Measurements from ENCODE around the gene GNG4.

DNA sequence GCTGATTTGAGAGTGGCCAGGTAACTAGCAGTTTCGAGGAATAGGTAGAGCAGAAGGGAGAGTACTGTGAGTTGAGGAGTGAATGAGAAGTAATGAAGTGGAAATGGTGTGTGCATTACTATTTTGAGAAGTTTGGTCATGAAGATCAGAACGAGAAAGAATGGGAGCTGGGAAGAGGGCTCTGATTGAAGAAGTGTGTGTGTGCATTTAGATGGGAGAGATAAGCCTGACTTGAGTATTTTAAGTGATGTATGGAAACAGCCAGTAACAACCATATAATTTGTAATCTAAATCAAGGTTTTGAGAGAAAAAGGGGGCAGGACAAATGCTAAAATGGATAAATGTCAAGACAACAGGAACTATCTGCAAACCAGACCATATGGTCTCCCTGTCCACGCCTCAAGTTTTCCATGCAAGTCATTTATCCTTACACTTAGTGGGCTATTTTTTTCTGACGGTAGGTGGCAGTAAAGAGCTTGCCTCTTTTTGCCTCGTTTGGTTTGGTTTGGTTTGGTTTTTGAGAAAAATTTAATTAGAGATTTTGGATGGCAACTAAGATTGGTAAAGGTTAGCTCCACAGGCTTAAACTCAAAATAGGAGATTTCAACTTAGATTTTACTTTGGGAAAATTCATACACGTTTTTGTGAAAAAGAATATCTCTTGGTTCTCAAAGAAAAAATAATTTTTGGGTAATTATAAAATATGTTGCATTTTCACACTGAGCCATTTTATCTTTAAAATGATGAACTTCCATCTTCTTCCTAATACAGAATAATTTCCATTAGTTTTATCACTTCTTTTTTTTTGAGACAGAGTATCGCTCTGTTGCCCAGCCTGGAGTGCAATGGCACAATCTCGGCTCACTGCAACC is 135.9 kb downstream of the GNG4 start:
- TF ChIP-seq, protein P1, sequence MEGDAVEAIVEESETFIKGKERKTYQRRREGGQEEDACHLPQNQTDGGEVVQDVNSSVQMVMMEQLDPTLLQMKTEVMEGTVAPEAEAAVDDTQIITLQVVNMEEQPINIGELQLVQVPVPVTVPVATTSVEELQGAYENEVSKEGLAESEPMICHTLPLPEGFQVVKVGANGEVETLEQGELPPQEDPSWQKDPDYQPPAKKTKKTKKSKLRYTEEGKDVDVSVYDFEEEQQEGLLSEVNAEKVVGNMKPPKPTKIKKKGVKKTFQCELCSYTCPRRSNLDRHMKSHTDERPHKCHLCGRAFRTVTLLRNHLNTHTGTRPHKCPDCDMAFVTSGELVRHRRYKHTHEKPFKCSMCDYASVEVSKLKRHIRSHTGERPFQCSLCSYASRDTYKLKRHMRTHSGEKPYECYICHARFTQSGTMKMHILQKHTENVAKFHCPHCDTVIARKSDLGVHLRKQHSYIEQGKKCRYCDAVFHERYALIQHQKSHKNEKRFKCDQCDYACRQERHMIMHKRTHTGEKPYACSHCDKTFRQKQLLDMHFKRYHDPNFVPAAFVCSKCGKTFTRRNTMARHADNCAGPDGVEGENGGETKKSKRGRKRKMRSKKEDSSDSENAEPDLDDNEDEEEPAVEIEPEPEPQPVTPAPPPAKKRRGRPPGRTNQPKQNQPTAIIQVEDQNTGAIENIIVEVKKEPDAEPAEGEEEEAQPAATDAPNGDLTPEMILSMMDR (IDR thresholded peaks at IDR 0.05): peak; percentile 48 to 94 (median 78)
- TF ChIP-seq EP300 (IDR thresholded peaks at IDR 0.05) (no peak), POLR2AphosphoS5 (IDR thresholded peaks at IDR 0.05) (no peak)

Measured in sigmoid colon (tissue), 4 donors.